Endothelial cell of umbilical vein (primary cell): ENCODE data around the gene PITPNM3. TPM values are rescaled to one million over a fixed set of nuclear protein-coding genes. Genes with fewer than 3 reads are reported as not detected.

Source experiments
- BruUV-seq: library from RNA; stranded (reverse); fragments of 400-500 nt; replicated peaks from 2 replicates; lab custom pipeline; 2021; lab: Mats Ljungman, UMichigan
- CTCF ChIA-PET: fragments of 300-600, 350-600 bp; sonication (Branson Sonifier 250); formaldehyde crosslinking; loops from one replicate; lab custom pipeline; 2021; ENCODE audit warnings: antibody characterized with exemption, inconsistent platforms; lab: Charles Lee
- POLR2A ChIA-PET: fragments of 300-600, 350-600 bp; sonication (Branson Sonifier 250); formaldehyde crosslinking; loops from one replicate; lab custom pipeline; 2021; ENCODE audit warnings: antibody characterized with exemption, inconsistent platforms; lab: Charles Lee
- DNase-seq: peaks from one replicate; pipeline ENCODE4 v3.0.0-alpha.2; 2011; ENCODE audit warnings: low read depth, low spot score
- FAIRE-seq: peaks from 2 replicates; lab custom pipeline; 2011; peaks lifted over from hg19 to GRCh38; lab: Jason Lieb, UNC
- H2AFZ ChIP-seq: 2 replicates; pipeline ENCODE4 v1.6.0; 2012; ENCODE audit warnings: low read depth, low read length, control low read depth, inconsistent platforms
- H3K27ac ChIP-seq: 2 replicates; pipeline ENCODE4 v1.5.1; 2011; ENCODE audit warnings: low read depth, mild to moderate bottlenecking, control low read depth, low read length, moderate library complexity; ENCODE audit not compliant: insufficient read depth
- H3K27me3 ChIP-seq, 2 experiments: 2 replicates each; pipeline versions ENCODE4 v1.6.0 to v1.6.1; 2011; ENCODE audit warnings: low read length in 2 of 2, mixed read lengths in 1 of 2; ENCODE audit not compliant: control insufficient read depth in 2 of 2, insufficient read depth in 2 of 2
- H3K36me3 ChIP-seq, 2 experiments: 2 replicates in 1 of 2; 3 replicates in 1 of 2; pipeline ENCODE4 v1.5.1; 2011; ENCODE audit warnings: low read length in 2 of 2, mild to moderate bottlenecking in 1 of 2, moderate library complexity in 1 of 2; ENCODE audit not compliant: control insufficient read depth in 2 of 2, insufficient read depth in 2 of 2; ENCODE audit errors: extremely low read depth in 1 of 2
- H3K4me1 ChIP-seq: 3 replicates; pipeline ENCODE4 v1.5.1; 2011; ENCODE audit warnings: mild to moderate bottlenecking, low read length; ENCODE audit not compliant: control insufficient read depth, insufficient read depth; ENCODE audit errors: extremely low read depth
- H3K4me2 ChIP-seq: 2 replicates; pipeline ENCODE4 v1.6.1; 2011; ENCODE audit warnings: low read length, control low read depth, mixed read lengths; ENCODE audit not compliant: insufficient read depth
- H3K4me3 ChIP-seq, 3 experiments: fragments of 200-600 bp in 1 of 3; sonication (generic), shearing (Covaris generic) in 1 of 3; replicated peaks in 1 of 3; 2 replicates each; pipeline ENCODE4 v1.5.1; 2011 to 2016; ENCODE audit warnings: control low read depth in 3 of 3, low read length in 3 of 3, mild to moderate bottlenecking in 2 of 3, inconsistent platforms in 1 of 3, low read depth in 1 of 3, moderate library complexity in 1 of 3; ENCODE audit not compliant: insufficient read depth in 1 of 3
- H3K79me2 ChIP-seq: 2 replicates; pipeline ENCODE4 v1.6.0; 2012; ENCODE audit warnings: low read length, inconsistent platforms; ENCODE audit not compliant: control insufficient read depth, insufficient read depth
- H3K9ac ChIP-seq: replicated peaks from 2 replicates; pipeline ENCODE3; 2011; ENCODE audit warnings: low read length, control low read depth; ENCODE audit not compliant: insufficient read depth; ENCODE audit errors: extremely low read depth
- H3K9me1 ChIP-seq: replicated peaks from 3 replicates; pipeline ENCODE4 v1.6.0; 2011; ENCODE audit warnings: mild to moderate bottlenecking, low read length; ENCODE audit not compliant: control insufficient read depth, insufficient read depth; ENCODE audit errors: extremely low read depth
- H3K9me3 ChIP-seq: replicated peaks from 2 replicates; pipeline ENCODE4 v1.5.1; 2012; ENCODE audit warnings: low read length, inconsistent platforms; ENCODE audit not compliant: control insufficient read depth, insufficient read depth
- H4K20me1 ChIP-seq: replicated peaks from 2 replicates; pipeline ENCODE3; 2011; ENCODE audit warnings: mild to moderate bottlenecking, low read length; ENCODE audit not compliant: control insufficient read depth, insufficient read depth; ENCODE audit errors: extremely low read depth
- EZH2 ChIP-seq: IDR thresholded peaks from 2 replicates; pipeline ENCODE4 v1.6.1; 2012; ENCODE audit warnings: borderline replicate concordance, low read depth, mild to moderate bottlenecking, moderate library complexity, low read length, inconsistent platforms; ENCODE audit not compliant: severe bottlenecking
- FOS ChIP-seq: IDR thresholded peaks from 2 replicates; pipeline ENCODE4 v1.6.1; 2011; ENCODE audit warnings: mild to moderate bottlenecking, low read length, moderate library complexity, borderline replicate concordance; ENCODE audit not compliant: insufficient read depth
- GATA2 ChIP-seq: IDR thresholded peaks from 2 replicates; pipeline ENCODE4 v1.7.0; 2011; ENCODE audit warnings: low read depth, mild to moderate bottlenecking, moderate library complexity, mixed read lengths, low read length; ENCODE audit not compliant: insufficient read length, insufficient read depth
- JUN ChIP-seq: IDR thresholded peaks from 2 replicates; pipeline ENCODE4 v1.6.1; 2011; ENCODE audit warnings: borderline replicate concordance, low read depth; ENCODE audit not compliant: insufficient read length, insufficient read depth
- MYC ChIP-seq: IDR thresholded peaks from one replicate; pipeline ENCODE4 v1.6.1; 2011; ENCODE audit warnings: mild to moderate bottlenecking, low read depth, low read length
- POLR2A ChIP-seq: IDR thresholded peaks from 2 replicates; pipeline ENCODE4 v1.6.1; 2012; ENCODE audit warnings: low read depth, mild to moderate bottlenecking, control low read depth, low read length
- POLR2AphosphoS5 ChIP-seq: IDR thresholded peaks from 2 replicates; pipeline ENCODE4 v1.6.1; 2012; ENCODE audit warnings: low read depth, mild to moderate bottlenecking, control low read depth, low read length, moderate library complexity; ENCODE audit not compliant: insufficient read depth
- dilution Hi-C: fragments of 300-500 bp; cut with MboI; formaldehyde crosslinking; loops from one replicate; pipeline ENCODE4 v1.15.0; 2019; ENCODE audit warnings: low sequenced_read_pairs; ENCODE audit not compliant: extremely low pct_ligation_motif_present
- intact Hi-C: fragments of 100-400 bp; cut with micrococcal nuclease; formaldehyde crosslinking; loops from one replicate; pipeline ENCODE4 v1.10.0; 2022
- polyA plus RNA-seq, 4 experiments: library from polyadenylated mRNA; depleted of rRNA in 3 of 4; stranded (reverse) in 3 of 4; unstranded in 1 of 4; fragments of >200 nt; gene quantifications; 2 replicates each; pipeline versions ENCODE4 v1.2.1 to v1.2.3, GENCODE V29; 2011 to 2012; ENCODE audit warnings: missing spikeins in 1 of 4
- total RNA-seq: library from RNA; stranded (reverse); gene quantifications from 2 replicates; pipeline ENCODE4 v1.2.3, GENCODE V29; 2021
- TF ChIP-seq, protein P1 (sequence below), 2 donors: IDR thresholded peaks; 1 replicate in 1 of 2; 2 replicates in 1 of 2; pipeline ENCODE4 v1.5.1; 2011; ENCODE audit warnings: low read length in 2 of 2, mild to moderate bottlenecking in 2 of 2, moderate library complexity in 2 of 2, control low read depth in 1 of 2, inconsistent platforms in 1 of 2, low read depth in 1 of 2; ENCODE audit not compliant: insufficient read depth in 1 of 2; ENCODE audit errors: extremely low read depth in 1 of 2
- TF ChIP-seq, protein P2 (sequence below): IDR thresholded peaks from 2 replicates; pipeline ENCODE4 v1.6.1; 2011; ENCODE audit not compliant: insufficient read depth, insufficient read length

The PITPNM3 gene
- total and polyA plus RNA-seq, 2 donors (not counting 3 experiments of a cell fraction or from before 2014, with no cell fraction given), result 1.0 to 1.9 TPM

DNA sequence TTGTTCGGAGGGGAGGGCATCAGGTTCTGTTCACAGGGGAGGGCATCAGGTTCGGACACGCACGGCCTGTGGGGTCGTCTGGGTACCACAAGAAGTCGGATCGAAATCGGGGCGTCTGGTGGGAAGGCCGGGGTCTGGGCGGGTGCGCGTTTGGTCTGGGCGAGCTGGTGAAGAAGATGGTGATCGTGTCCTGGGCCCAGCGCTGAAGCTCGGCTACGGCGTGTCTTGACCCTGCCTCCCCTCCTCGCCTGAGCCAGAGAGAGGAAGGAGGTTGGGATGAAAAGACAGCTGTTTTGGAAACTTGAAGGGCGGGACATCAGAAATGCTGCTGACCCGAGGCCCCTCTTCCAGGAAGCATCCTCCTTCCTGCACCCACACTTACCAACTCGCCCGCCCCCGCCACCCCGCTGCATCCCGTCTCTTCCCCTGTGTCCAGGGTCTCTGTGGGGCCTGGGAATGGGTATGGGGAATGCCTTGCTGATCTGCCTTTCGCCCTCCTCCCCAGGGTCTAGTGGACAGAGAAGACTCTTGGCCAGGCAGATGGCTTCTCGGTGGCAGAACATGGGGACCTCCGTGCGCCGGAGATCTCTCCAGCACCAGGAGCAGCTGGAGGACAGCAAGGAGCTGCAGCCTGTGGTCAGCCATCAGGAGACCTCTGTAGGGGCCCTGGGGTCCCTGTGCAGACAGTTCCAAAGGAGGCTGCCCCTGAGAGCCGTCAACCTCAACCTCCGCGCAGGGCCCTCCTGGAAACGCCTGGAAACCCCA lies 111.6 kb downstream of the PITPNM3 start:
- TSS peak; percentile 24 for BruUV-seq
- TF ChIP-seq FOS (no peak), POLR2A (no peak), MYC (no peak), EZH2 (no peak), POLR2AphosphoS5 (no peak), JUN (no peak), GATA2 (no peak)
- TF ChIP-seq, protein P1, sequence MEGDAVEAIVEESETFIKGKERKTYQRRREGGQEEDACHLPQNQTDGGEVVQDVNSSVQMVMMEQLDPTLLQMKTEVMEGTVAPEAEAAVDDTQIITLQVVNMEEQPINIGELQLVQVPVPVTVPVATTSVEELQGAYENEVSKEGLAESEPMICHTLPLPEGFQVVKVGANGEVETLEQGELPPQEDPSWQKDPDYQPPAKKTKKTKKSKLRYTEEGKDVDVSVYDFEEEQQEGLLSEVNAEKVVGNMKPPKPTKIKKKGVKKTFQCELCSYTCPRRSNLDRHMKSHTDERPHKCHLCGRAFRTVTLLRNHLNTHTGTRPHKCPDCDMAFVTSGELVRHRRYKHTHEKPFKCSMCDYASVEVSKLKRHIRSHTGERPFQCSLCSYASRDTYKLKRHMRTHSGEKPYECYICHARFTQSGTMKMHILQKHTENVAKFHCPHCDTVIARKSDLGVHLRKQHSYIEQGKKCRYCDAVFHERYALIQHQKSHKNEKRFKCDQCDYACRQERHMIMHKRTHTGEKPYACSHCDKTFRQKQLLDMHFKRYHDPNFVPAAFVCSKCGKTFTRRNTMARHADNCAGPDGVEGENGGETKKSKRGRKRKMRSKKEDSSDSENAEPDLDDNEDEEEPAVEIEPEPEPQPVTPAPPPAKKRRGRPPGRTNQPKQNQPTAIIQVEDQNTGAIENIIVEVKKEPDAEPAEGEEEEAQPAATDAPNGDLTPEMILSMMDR (IDR thresholded peaks at IDR 0.05; ENCODE audit: extremely low read depth in 1 of 2, insufficient read depth in 1 of 2, low read depth in 1 of 2, low read length in 2 of 2), result no peak
- TF ChIP-seq, protein P2, sequence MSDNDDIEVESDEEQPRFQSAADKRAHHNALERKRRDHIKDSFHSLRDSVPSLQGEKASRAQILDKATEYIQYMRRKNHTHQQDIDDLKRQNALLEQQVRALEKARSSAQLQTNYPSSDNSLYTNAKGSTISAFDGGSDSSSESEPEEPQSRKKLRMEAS, result no peak

More for the DNA sequence above, 111.6 kb downstream of the PITPNM3 start:
- Histone ChIP-seq H3K9ac (peak overlapping the region; percentile 59), H3K9me3 (no peaks in the 10 kb centered on the region), H3K9me1 (no peaks in the 10 kb centered on the region), H3K27ac (no peak overlapping the region), H3K79me2 (no peaks in the 10 kb centered on the region), H3K4me1 (peaks cover 17% of the 10 kb centered on the region), H3K27me3 (peaks cover 4 to 13% of the 10 kb centered on the region in 2 experiments), H2AFZ (peak overlapping the region; percentile 95), H3K4me2 (peak overlapping the region; percentile 89), H3K4me3 (peak overlapping the region; percentile 51 to 85 (median 70)), H4K20me1 (no peaks in the 10 kb centered on the region), H3K36me3 (no peaks in the 10 kb centered on the region)
- CTCF ChIA-PET, result interaction anchor here (2.6 kb wide), 1 partner anchor 9 kb away, joined by 16 read pairs; the partner anchor contains the start of gene AIPL1
- POLR2A ChIA-PET, result no interaction called here
- DNase-seq, result no peak
- intact Hi-C loops, result loop anchor here (5.0 kb wide), 1 partner anchor 957 kb away; the partner anchor contains the start of genes DERL2 and MIS12
- peak; percentile 8 for FAIRE-seq
- dilution Hi-C loops, result no loop called here
